Measurements from ENCODE around the gene POLR3G. TPM values are rescaled to one million over a fixed set of nuclear protein-coding genes. Genes with fewer than 3 reads are reported as not detected.

Gene POLR3G
- total and polyA plus RNA-seq, 2 of the 13 experiments (the other 11 are each of a cell fraction or from before 2014, with no cell fraction given) = 1.2 to 7.3 TPM

- TF ChIP-seq HMGXB3 (CRISPR knock-in tag; IDR thresholded peaks at IDR 0.05; ENCODE audit: borderline replicate concordance) (peak; percentile 65; the same call in 1 of the 2 replicates), TFDP2 (CRISPR knock-in tag; IDR thresholded peaks at IDR 0.05) (no peak), MIXL1 (CRISPR knock-in tag; IDR thresholded peaks at IDR 0.05) (peak; percentile 61; the same call in 1 of the 2 replicates), ZBTB46 (CRISPR knock-in tag; IDR thresholded peaks at IDR 0.05; ENCODE audit: borderline replicate concordance) (0 out of 2 replicates have a peak, but pooled peaks have one; percentile 32), KDM5A (IDR thresholded peaks at IDR 0.05; ENCODE audit: borderline replicate concordance, low read length) (peak; percentile 81), JARID2 (CRISPR knock-in tag; IDR thresholded peaks at IDR 0.05; ENCODE audit: insufficient replicate concordance) (no peak), ZSCAN5A (CRISPR knock-in tag; IDR thresholded peaks at IDR 0.05; ENCODE audit: borderline replicate concordance) (peak; percentile 27; the same call in 1 of the 2 replicates), ZC3H13 (CRISPR knock-in tag; IDR thresholded peaks at IDR 0.05) (peak; percentile 40; the same call in 1 of the 2 replicates), ERF (CRISPR knock-in tag; IDR thresholded peaks at IDR 0.05) (0 out of 2 replicates have a peak, but pooled peaks have one; percentile 15), CHD2 (IDR thresholded peaks at IDR 0.05; ENCODE audit: low read depth, low read length) (no peak), GATA4 (IDR thresholded peaks at IDR 0.05; ENCODE audit: borderline replicate concordance, low read depth) (0 out of 2 replicates have a peak, but pooled peaks have one; percentile 40), CENPBD1 (CRISPR knock-in tag; IDR thresholded peaks at IDR 0.05; ENCODE audit: borderline replicate concordance, low read depth) (peak; percentile 23; the same call in 1 of the 2 replicates), NFE2L1 (CRISPR knock-in tag; IDR thresholded peaks at IDR 0.05; ENCODE audit: borderline replicate concordance) (no peak), EEA1 (CRISPR knock-in tag; IDR thresholded peaks at IDR 0.05; ENCODE audit: borderline replicate concordance) (0 out of 2 replicates have a peak, but pooled peaks have one; percentile 79), BORCS8-MEF2B (CRISPR knock-in tag; IDR thresholded peaks at IDR 0.05) (peak; percentile 23; the same call in 1 of the 2 replicates), NCOR1 (IDR thresholded peaks at IDR 0.05; ENCODE audit: borderline replicate concordance, low read length) (peak; percentile 16; the same call in 1 of the 2 replicates), ATF4 (CRISPR knock-in tag; IDR thresholded peaks at IDR 0.05) (peak in 1 of 2 experiments; percentile 68; a peak in 1 of 4 replicates)
These were observed 54.7 kb downstream of the POLR3G start, which contains the start of gene LYSMD3 (continued) for GRCh38 chr5:90529194-90529938.

Measured in HepG2 (cell line).